ENCODE measurements around the gene ST14.

The ST14 gene
- total RNA-seq: 40.1 to 561 (median 177) reads per million in 18 experiments

- peak; percentile 36 to 77 for DNase-seq
Observed at GRCh38 chr11:130159657-130160497, at the start of gene ST14. Gene ST14, plus strand, starts transcription at chr11:130159782. Its CDS starts 198 bp downstream, at chr11:130159980.

- DNase-seq: no peak
Observed at GRCh38 chr11:130110339-130111108, 49.1 kb upstream of the ST14 start.

GRCh38 chr11:130112071-130112830 is 47.3 kb upstream of the ST14 start:
- no peak for DNase-seq

- DNase-seq: no peak
Observed at GRCh38 chr11:130114281-130114680, 45.3 kb upstream of the ST14 start.

GRCh38 chr11:130114726-130115125 is 44.9 kb upstream of the ST14 start:
- no peak for DNase-seq

- DNase-seq: no peak
Observed at GRCh38 chr11:130115218-130115617, 44.4 kb upstream of the ST14 start.

GRCh38 chr11:130118165-130118564 is 41.4 kb upstream of the ST14 start:
- DNase-seq: no peak

GRCh38 chr11:130118636-130119387 is 40.8 kb upstream of the ST14 start:
- no peak for DNase-seq

- no peak for DNase-seq
Observed at GRCh38 chr11:130120045-130120444, 39.5 kb upstream of the ST14 start.

GRCh38 chr11:130121445-130121978 is 38.1 kb upstream of the ST14 start:
- peak in 1 of 2 donors; percentile 9 for DNase-seq

GRCh38 chr11:130122141-130122575 is 37.4 kb upstream of the ST14 start:
- DNase-seq: peak; percentile 32 to 38

GRCh38 chr11:130123414-130124040 is 36.1 kb upstream of the ST14 start:
- peak in 1 of 2 donors; percentile 28 for DNase-seq

GRCh38 chr11:130124096-130124495 is 35.5 kb upstream of the ST14 start:
- peak; percentile 95 to 99 for DNase-seq

GRCh38 chr11:130125638-130126037 is 33.9 kb upstream of the ST14 start:
- no peak for DNase-seq

GRCh38 chr11:130126516-130126915 is 33.1 kb upstream of the ST14 start:
- DNase-seq: peak; percentile 33 to 46

- no peak for DNase-seq
Observed at GRCh38 chr11:130127509-130127908, 32.1 kb upstream of the ST14 start.

GRCh38 chr11:130128626-130129025 is 31.0 kb upstream of the ST14 start:
- no peak for DNase-seq

- no peak for DNase-seq
Observed at GRCh38 chr11:130129922-130130321, 29.7 kb upstream of the ST14 start.

- peak; percentile 69 to 81 for DNase-seq
Observed at GRCh38 chr11:130131961-130132850, 27.4 kb upstream of the ST14 start.

GRCh38 chr11:130133716-130134115 is 25.9 kb upstream of the ST14 start:
- DNase-seq: no peak

Data from inflammatory macrophage (primary cell).